HG02759 (cell line): ENCODE data around the gene MLXIP.
"Not testable (repeated sequence)": the region's sequence is repeated elsewhere in the genome, so short reads cannot be mapped to it uniquely, and the experiment has no call there.

Source experiments
- ATAC-seq: cut with Tn5 transposase; IDR thresholded peaks from one replicate; pipeline ENCODE4 v1.9.1; 2021; ENCODE audit warnings: mild to moderate bottlenecking, moderate library complexity; ENCODE audit not compliant: unreplicated experiment

Gene MLXIP

DNA sequence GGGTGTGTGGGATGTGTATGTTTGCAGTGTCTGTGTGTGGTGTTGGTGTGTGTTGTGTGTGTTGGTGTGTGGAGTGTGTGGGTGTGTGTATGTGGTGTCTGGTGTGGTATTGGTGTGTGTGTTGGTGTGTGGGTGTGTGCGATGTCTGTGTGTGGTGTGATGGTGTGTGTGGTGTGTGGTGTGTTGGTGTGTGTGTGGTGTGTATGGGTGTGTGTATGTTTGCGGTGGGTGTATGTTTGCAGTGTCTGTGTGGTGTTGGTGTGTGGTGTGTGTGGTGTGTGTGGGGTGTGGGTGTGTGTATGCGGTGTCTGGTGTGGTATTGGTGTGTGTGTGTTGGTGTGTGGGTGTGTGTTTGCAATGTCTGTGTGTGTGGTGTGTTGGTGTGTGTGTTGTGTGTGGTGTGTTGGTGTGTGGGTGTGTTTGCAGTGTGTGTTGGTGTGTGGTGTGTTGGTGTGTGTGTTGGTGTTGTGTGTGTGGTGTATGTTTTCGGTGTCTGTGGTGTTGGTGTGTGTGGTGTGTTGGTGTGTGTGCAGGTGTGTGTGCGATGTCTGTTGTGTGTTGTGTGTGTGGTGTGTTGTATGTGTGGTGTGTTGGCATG lies 15.7 kb downstream of the MLXIP start:
- no peak for ATAC-seq

DNA sequence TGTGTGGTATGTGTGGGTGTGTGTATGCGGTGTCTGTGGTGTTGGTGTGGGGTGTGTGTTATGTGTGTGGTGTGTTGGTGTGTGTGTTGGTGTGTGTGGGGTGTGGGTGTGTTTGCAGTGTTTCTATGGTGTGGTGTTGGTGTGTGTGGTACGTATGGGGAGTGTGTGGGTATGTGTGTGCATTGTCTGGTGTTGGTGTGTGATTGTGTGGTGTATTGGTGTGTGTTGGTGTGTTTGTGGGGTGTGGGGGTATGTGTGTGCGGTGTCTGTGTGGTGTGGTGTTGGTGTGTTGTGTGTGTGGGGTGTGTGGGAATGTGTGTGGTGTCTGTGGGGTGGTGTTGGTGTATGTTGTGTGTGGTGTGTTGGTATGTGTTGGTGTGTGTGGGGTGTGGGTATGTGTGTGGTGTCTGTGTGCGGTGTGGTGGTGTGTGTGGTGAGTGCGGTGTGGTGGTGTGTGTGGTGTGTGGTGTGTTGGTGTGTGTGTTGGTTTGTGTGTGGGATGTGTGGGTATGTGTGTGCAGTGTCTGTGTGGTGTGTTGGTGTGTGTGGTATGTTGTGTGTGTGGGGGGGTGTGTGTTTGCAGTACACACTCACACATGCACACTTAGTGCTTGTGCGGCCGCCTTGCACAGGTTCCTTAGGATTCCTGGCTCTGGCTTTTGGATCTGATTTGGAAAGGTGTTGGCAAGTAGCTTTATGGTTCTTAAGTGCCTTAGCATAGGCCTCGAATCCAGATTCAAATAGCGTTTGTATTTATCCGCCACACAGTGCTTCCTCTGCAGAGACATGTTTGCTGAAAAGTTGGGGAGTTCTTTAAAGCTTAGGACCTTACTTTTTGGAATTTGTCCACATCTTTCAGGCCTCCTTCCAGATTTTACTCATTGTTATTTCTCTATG lies 16.4 kb downstream of the MLXIP start:
- no peak for ATAC-seq

DNA sequence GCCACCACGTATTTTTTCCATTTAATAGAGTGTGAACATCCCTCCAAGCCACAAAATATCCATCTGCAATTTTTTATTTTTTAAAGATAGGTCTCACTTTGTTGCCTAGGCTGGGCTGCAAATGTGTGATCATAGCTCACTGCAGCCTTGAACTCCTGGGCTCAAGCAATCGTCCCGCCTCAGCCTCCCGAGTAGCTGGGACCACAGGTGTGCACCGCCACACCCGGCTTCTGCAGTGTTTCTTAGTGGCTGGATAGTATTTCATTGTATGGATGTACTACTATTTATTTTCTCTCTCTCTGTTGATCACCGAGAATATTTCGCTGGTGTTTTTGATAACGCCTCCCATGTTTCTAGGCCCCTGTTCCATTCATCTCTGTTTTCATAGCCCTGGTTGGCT lies 17.5 kb downstream of the MLXIP start:
- ATAC-seq: no peak

DNA sequence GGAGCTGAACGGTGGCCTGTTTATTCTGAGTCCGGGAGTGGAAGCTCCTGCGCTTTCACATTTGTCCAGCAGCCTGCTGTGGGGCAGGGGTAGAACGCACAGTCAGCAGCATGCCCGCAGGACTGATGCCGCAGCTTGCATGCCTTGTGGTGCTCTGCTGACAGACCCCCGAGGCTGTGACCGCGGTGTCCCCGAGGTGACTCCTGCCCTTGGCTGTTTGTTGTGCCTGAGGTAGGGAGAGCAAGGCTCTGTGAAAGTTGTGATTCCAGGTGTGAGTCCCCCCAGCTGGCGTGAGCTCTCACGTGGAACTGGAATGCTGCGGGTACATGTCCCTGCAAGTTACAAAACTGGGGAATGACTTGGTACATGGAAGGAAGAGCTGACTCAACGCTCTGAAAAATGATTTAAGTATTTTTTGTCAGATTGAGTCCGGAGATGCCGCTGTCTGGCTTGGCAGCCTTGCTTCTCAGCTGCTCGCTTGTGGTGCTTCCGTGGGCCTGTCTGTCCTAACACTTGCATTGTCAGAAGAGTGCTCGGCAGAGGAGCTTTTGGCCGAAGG lies 18.1 kb downstream of the MLXIP start:
- no peak for ATAC-seq

DNA sequence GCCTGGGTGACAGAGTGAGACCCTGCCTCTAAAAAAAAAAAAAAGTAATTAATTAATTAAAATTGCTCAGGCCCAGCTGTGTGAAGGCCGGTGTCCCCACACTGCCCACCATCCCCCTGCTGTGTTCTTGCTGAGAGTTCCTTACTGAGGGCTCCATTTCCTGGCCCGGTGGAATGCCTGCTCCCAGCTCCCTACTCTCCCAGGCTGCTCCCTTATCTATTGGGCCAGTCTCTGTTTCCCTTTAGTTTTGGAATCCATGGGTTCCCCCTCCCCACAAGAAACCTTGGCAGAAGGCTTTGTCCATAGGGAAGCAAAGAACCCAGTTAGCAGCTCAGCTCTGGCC lies 19.0 kb downstream of the MLXIP start:
- no peak for ATAC-seq

DNA sequence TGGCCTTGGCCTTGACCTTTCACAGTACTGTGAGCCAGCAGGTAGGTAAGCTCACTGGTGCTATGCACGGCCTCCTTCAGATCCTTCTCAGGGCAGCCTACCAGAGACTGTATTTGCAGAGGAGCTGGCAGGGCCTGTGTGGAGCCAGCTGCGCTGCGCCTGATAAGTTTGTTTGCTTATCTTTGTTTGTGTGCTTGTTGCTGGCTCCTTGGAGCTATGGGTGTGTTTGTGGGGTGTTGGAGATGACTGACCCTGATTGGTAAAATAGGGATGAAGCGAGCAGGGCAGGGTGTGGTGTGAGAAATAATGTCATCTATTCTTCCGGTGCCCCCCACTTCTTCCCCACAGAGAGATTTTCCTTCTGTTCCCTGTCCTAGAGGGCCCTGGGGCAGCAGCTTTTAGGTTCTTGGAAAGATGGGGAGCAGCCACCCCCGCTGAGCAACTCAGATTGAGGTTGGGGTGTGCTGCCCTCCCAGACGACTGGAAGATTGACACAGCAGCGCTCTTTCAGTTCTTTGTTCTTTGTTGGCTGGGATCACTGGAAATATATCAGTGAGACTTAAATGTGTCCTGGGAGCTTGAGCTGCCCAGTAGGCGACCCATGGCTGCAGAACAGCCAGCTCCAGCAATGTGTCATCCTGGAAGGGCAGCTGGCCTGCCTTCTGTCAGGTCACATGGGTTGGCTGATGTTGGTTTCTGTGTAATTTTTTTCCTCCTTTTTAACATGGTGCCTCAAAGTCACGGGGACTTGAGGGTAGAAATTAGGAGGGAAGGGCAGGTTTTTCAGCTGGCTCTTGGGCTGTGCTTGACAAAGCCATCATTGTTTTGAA lies 19.6 kb downstream of the MLXIP start:
- no peak for ATAC-seq

DNA sequence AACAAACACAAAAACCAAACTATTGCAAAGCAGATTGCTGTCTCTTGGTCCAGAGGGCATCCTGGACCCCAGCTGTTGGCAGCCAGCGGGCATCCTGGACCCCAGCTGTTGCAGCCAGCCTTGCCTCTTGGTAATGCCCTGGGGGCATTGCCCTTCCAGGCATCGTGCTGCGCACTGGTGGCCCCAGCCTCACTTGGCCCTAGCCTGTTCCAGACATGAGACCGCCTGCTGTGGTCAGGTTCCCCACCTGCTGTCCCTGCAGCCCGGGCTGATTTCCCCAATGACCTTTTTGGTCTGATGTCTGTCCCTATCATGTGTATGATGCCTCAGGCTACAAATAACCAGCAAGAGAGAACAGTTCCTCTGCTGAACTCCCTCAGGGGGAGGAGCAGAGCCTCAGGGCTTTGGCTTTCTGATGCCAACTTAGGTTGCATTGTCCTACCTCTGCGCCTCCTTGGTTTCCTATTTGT lies 20.8 kb downstream of the MLXIP start:
- ATAC-seq: no peak

DNA sequence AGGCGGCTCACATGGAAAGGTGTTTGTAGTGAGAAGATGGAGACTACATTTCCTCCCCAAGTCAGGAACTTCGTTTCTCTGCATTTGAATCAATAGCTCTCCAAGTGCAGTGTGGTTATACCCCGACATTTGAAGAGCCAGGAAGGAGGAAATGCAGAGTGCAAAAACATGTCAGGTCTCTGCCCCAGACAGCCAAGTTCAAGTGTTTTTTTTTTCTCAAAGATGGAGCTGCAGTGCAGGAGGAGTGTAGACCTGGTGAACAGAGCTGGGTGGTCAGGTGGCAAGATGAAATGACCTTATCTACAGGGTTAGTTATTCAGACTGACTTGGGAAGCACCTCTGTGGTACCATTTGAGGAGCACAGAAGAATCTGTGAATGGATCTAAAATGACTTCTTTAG lies 21.3 kb downstream of the MLXIP start:
- ATAC-seq: no peak

DNA sequence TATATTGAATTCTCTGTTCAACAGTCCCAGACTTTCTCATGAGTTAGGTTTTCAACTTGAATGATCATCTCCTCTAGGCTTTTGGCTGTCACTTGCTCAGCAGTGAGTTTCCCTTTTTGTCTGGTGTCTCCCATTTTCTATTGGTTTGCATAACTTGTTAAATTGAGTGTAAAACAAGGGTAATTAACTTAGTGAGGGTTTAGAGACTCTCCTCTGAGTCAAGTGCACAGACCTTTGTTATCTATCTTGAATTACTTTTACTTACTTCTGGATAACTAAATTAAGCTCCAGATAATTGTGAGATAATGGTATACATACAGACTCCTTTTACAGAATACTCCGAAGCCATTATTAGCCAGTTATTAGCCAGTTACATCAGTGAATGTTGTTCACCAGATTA lies 22.0 kb downstream of the MLXIP start:
- no peak for ATAC-seq

DNA sequence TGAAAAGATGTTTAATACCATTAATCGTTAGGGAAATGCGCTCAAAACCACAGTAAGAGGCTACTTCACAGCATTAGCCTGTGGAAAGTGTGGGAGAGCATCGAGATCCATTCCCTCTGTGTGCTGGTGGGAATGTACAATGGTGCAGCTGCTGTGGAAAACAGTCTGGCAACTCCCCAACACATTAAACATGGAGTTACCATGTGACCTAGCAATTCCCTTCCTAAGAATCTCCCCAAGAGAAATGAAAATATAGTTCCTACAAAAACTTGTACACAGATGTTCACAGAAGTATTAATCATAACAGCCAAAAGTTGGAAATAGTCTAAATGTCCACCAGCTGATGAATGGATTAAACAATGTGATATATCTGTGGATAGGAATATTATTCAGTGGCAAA lies 23.8 kb downstream of the MLXIP start:
- ATAC-seq: no peak

DNA sequence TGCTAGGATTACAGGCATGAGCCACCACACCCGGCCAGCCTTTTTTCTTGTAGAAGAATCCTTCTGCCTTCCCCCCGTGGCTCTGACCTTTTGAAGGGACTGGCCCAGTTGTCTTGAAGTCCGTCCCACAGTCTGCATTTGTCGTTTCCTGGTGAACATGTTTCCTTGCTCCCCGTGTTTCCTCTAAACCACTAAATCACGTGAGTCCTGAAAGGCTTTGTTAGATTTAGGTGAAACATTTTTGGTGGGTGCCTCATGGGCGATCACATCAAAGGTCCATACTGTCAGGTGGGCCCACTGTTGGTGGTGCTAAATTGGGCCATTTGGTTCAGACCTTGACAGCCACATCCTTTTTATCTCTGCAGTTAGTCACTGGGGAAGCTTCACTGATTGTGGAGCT lies 26.3 kb downstream of the MLXIP start:
- no peak for ATAC-seq

DNA sequence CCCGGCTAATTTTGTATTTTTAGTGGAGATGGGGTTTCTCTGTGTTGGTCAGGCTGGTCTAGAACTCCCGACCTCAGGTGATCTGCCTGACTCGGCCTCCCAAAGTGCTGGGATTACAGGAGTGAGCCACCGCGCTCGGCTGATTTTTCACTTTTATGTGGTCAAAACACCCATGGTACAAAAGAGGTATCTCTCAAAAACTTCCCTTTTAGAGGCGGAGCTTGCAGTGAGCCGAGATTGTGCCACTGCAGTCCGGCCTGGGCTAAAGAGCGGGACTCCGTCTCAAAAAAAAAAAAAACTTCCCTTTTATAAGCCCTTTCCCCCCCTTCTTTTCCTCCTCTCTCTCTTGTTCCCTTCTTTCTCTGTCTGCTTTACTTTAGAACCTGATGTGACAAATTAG lies 26.9 kb downstream of the MLXIP start:
- ATAC-seq: not testable (repeated sequence)

DNA sequence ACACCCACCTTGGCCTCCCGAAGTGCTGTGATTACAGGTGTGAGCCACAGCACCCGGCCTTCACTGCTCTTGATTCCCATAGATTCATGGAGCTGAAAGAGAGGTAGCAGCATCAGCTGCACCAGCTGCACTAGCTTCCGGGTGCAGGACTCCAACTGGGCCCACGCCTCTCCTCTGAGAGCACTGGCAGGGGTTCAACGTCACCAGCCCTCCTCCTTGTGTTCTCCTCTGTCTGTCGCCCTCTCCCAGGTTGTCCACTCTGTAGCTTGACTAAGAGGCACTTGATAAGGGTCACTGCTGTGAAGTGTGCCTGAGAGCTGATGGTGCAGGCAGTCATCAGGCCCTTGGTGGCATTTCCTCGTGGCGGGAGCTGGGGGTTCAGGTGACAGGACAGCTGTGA lies 28.3 kb downstream of the MLXIP start:
- no peak for ATAC-seq

DNA sequence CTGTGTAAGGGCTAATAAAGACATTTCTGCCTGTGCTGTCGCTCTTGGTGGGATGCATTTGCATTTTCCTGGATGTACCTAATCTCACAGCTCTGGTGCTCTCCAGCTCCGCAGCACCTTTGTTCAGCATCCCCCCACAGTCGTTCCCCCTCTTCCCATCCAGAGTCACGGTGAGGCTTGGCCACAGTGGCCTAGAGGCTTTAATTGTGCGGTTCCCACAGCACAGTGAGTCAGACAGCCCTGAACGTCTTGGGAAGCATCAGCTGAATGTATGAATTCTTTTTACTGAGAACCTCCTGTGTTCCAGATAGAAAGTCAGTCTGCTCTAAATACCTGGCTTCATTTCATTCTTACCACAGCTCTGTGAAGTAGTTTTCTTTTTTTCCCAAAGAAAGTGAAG lies 28.7 kb downstream of the MLXIP start:
- ATAC-seq: no peak

DNA sequence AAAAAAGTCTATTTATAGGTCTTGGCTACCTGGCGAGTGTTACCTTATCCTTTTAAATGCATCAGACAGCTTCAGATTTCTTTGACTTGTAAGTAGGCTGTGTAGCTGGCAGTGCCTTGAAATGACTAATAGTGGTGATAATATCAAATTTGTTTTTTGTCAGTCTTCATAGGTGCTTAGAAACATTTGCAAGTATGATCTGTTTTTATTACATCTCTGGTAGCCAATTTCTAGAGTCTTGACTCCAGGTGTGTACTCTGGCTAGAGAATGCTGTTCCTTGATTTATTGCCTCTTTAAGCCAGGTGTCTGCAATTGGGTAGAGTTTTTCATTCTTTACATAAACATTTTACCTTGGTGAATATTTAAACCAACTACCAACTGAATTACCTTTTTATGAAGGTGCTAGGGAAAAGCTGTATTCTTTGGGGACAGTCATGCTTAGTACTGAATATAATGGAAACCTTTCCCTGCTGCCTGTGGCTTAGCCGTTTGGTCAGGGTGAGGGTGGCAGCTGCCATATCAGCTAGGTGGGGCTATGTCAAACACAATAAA lies 32.6 kb downstream of the MLXIP start:
- no peak for ATAC-seq

DNA sequence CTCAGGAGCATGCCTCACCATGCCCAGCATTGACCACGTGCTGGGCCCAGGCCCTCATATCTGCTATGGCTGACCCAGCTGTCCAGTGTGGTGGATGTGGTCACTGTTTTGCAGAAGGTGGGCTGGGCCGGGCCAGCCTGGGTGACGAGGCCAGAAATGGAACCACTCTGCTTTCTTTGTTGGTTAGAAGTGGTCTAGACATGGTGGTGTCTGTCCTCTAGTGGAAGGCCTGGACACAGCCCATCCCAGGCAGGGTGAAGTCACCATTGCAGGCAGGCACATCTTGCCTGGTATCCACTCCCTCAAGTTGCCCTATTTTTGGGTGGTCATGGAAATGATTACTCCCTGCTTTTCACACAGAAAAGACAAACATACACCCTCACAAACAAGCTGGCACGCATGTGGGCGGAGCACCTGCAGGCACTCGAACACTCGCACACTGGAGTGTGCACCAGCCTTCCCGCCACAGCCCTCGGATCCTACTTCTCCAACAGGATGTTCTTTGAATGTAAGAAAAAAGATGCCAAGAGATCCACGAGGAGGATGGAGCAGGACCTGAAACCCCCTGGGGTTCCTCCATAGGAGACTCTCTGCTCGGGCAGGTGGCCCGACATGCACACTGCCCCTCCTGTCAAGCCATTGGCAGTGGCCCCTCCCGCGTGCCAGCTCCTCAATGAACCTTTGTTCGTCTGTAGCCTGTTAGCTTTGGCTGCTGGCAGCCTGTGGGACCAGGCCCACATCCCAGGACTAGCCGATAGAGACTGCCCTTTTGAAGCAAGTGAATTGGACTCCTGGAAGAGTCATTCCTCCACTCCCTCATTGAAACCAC lies 38.4 kb downstream of the MLXIP start:
- ATAC-seq: no peak

DNA sequence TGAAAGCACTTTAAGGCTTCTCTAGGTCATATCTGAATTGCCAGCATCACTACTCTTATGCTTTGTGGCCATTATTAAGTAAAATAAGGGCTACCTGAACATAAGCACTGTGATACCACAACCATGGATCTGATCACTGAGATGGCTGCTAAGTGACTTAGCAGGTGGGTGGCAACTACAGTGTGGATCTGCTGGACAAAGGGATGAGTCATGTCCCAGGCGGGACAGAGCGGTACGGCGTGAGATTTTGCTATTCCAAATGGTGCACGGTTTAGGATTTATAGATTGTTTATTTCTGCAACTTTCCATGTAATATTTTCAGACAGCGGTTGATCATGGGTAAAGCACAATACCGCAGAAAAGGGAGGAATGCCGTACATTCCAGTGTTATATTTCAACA lies 39.4 kb downstream of the MLXIP start:
- no peak for ATAC-seq

DNA sequence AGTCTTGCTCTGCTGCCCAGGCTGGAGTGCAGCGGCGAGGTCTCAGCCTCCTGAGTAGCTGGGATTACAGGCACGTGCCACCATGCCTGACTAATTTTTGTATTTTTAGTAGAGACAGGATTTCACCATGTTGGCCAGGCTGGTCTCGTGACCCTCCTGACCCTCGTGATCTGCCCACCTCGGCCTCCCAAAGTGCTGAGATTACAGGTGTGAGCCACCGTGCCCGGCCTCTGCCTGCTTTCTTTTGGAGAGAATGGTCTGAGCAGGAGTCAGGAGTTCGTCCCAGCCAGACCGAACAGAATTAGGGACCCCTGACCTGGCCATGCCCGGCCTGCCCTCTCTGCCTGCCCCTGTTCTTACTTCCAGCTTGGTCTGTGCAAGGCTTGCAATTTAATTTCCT lies 42.8 kb downstream of the MLXIP start:
- not testable (repeated sequence) for ATAC-seq

DNA sequence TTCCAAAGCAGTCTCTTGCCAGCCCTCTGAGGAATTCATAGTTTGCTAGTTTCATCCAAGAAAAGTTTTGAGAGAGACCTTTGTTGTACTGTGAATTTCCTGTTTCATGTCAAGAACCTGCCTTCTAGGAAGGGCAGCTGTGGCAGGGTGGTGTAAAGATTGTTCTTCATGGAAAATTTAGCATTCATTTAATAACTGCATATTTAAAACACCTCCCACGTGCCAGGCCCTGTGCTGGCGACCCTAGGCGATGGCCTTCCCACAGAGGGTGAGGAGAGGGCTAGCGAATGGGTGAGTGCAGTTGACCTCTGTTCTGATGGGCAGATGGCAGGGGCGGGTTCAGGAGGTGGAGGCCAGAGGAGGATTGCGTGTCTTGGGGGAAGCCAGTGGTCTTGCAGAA lies 43.2 kb downstream of the MLXIP start:
- no peak for ATAC-seq

DNA sequence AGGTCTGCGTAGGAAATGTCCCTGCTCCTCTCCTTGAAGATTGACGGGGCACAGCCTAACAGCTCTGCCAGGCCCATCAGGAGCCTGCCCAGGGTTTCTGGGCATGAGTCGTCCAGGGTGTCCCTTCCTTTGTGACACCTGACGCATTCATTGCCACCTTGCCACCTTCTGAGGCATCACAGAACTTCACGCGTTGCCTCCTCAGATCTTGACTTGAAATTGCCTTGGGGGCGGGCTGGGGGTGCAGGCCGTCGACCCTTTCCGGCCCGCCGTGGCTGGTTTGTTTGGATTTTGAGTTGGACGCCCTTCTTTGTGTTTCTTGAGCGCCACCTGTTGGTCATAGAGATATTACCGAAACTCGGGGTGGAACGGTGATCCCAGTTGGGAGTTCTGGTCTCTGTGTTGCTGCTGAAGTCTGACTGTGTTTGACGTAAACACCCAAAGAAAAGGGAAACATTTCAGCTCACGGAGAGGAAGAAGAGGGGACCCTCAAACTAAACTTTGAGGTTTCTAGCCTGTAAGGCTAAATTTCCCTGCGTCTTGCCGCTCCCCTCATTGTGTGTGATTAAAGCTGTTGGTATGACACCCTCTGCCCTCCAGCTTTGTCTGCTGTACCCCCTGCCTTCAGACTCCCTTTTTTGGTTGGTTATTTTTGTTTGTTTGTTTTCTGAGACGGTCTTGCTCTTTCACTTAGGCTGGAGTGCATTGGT lies 44.6 kb downstream of the MLXIP start:
- no peak for ATAC-seq
